Stimulated activated naive CD8-positive, alpha-beta T cell treated with anti-CD3 and anti-CD28 coated beads, Interleukin-15, Interleukin-2, amounts not matched to agents 100 ng/mL and 50 ng/mL, for 24 hours (primary cell): ENCODE data around the gene NXPH1.
"Not testable (repeated sequence)": the region's sequence is repeated elsewhere in the genome, so short reads cannot be mapped to it uniquely, and the experiment has no call there.

Experiments
- H3K27ac Mint-ChIP-seq: one replicate; pipeline ENCODE4 v1.8.0; 2021; ENCODE audit warnings: mild to moderate bottlenecking, mixed read lengths
- H3K27me3 Mint-ChIP-seq: one replicate; pipeline ENCODE4 v1.8.0; 2021; ENCODE audit warnings: mixed read lengths
- H3K36me3 Mint-ChIP-seq: one replicate; pipeline ENCODE4 v1.8.0; 2021; ENCODE audit warnings: low read depth, mixed read lengths
- H3K4me1 Mint-ChIP-seq: one replicate; pipeline ENCODE4 v1.8.0; 2021; ENCODE audit warnings: low read depth, mixed read lengths
- H3K4me3 Mint-ChIP-seq: one replicate; pipeline ENCODE4 v1.8.0; 2021; ENCODE audit warnings: mild to moderate bottlenecking, mixed read lengths
- H3K9me3 Mint-ChIP-seq: one replicate; pipeline ENCODE4 v1.8.0; 2021; ENCODE audit warnings: mixed read lengths

The NXPH1 gene

DNA sequence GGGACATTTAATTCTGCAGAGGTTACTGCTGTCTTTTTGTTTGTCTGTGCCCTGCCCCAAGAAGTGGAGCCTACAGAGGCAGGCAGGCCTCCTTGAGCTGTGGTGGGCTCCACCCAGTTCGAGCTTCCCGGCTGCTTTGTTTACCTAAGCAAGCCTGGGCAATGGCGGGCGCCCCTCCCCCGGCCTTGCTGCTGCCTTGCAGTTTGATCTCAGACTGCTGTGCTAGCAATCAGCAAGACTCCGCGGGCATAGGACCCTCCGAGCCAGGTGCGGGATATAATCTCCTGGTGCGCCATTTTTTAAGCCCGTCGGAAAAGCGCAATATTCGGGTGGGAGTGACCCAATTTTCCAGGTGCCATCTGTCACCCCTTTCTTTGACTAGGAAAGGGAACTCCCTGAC lies 298.3 kb downstream of the NXPH1 start:
- not testable (repeated sequence) for H3K36me3 Mint-ChIP-seq, H3K9me3 Mint-ChIP-seq, H3K27ac Mint-ChIP-seq, H3K4me1 Mint-ChIP-seq, H3K4me3 Mint-ChIP-seq, H3K27me3 Mint-ChIP-seq

DNA sequence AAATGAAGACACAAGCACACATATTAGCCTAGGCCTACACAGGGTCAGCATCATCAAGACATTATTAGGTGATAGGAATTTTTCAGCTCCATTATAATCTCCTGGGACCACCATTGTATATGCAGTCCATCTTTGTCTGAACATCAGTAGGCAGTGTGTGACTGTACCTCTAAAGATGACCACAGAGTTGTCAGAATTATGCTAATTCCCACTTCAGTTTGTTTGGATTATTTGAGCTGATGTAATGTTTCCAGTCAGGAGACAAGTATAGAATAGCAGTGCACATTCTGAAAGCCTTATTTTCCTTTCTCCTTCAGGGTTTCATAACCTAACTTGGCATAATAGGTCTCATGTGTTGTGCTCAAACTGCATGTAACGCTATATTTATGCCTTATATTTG lies 306.4 kb downstream of the NXPH1 start:
- H3K4me1 Mint-ChIP-seq: no peaks in the 10 kb centered on the region
- peaks cover 18% of the 10 kb centered on the region for H3K9me3 Mint-ChIP-seq
- H3K27ac Mint-ChIP-seq: no peak overlapping the region
- H3K27me3 Mint-ChIP-seq: no peaks in the 10 kb centered on the region
- no peaks in the 10 kb centered on the region for H3K36me3 Mint-ChIP-seq
- H3K4me3 Mint-ChIP-seq: no peak overlapping the region

DNA sequence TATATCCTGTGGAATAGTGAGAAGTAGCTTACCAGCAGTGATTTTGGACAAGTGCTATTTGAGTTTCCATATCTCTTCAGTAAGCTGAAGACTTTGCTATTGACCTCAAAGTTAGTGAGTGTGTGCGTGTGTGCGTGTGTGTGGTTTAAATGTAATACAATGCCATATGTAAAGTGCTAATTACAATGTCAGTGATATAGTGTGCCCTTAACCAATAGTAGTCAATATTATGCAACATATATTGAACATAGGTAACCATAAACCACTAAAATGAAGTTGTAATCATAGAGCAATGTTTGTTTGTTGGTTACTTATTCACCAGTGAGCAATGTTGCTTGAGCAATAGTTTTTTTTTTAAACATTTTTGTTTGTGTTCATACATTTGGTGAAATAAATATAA lies 309.4 kb downstream of the NXPH1 start:
- Mint-ChIP-seq H3K9me3 (peaks cover 4% of the 10 kb centered on the region), H3K4me3 (no peak overlapping the region), H3K27me3 (no peaks in the 10 kb centered on the region), H3K4me1 (no peaks in the 10 kb centered on the region), H3K36me3 (no peaks in the 10 kb centered on the region), H3K27ac (no peak overlapping the region)

DNA sequence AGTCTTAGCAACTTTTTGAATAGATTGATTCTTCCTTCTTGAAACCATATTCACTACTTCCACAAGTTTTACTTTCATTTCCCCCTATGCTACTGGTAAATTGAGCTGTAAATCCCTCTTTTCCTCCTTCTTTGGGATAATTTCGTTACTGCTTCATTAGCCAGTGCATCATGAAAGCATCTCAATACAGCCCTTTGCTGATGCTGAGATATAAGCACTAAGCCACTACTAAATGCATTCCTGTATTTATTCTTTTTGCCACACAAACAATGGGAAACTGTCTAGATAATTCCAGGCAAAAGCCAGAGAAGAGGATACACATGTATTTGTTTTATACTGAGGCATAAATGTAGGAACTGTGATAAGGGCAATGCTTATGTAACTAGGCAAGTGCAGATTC lies 313.9 kb downstream of the NXPH1 start:
- Mint-ChIP-seq H3K27ac (no peak overlapping the region), H3K9me3 (peaks cover 3% of the 10 kb centered on the region), H3K4me1 (no peaks in the 10 kb centered on the region), H3K27me3 (no peaks in the 10 kb centered on the region), H3K4me3 (no peak overlapping the region), H3K36me3 (no peaks in the 10 kb centered on the region)

DNA sequence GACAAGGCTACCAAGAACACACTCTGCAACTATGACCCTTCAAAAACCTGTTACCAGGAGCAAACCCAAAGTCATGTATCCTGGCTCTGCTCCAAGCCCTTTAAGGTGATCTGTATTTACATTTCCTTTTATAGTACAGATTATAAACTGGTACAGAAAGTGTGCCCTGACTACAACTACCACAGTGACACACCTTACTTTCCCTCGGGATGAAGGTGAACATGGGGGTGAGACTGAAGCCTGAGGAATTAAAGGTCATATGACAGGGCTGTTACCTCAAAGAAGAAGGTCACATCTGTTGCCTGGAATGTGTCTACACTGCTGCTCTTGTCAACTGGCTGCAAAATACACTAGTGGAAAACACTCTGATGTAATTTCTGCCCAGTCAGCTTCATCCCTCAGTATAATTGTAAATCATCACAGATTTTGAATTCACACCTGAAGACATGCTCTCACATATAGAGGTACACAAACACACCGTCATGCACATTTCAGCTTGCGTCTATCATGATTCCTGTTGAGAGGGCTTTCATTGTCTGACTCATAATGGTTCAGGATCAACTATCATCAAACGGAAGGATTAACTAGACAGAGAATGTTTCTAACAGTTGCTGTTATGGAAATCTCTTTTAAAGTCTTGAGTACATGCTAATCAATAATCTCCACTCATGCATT lies 318.3 kb downstream of the NXPH1 start:
- Mint-ChIP-seq H3K27ac (no peak overlapping the region), H3K4me3 (no peak overlapping the region)

DNA sequence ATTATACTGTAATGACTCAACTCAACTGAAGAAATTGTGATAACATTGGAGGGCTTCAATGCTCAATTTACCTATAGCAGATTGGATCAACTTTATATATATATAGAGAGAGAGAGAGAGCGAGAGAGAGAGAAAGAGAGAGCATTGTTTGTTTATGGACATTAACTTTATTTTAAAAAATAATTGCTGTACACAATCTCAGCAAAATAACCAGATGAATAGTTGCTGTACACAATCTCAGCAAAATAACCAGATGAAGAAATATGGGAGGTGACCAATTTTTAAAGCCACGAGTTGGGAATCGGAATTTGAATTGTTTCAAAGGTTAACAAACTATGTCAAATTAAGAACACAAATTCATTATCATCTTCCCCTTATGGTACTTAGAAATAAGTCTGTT lies 319.9 kb downstream of the NXPH1 start:
- Mint-ChIP-seq H3K36me3 (no peaks in the 10 kb centered on the region), H3K27me3 (no peaks in the 10 kb centered on the region), H3K9me3 (no peaks in the 10 kb centered on the region), H3K27ac (no peak overlapping the region), H3K4me3 (no peak overlapping the region), H3K4me1 (no peaks in the 10 kb centered on the region)

More for the DNA sequence above, 318.3 kb downstream of the NXPH1 start:
- Mint-ChIP-seq H3K4me1 (no peaks in the 10 kb centered on the region), H3K9me3 (no peaks in the 10 kb centered on the region), H3K36me3 (no peaks in the 10 kb centered on the region), H3K27me3 (no peaks in the 10 kb centered on the region)

DNA sequence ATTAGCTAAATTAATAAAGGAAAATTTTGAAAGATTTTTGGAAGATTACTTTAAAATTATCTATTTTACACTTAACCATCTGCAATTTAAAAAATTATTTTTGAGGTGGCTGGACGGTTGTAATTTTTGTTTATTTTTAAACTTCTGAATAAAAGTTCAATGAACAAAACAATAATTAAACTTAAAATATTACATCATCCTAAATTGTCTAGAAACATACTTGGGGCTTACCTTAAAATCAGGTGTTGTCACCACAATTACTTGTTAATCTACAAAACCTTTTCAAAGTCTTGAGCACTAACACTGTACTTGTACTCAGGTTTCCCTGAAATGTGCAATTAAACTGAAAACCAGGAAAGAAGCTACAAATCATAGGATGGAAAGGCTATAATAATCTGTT lies 328.3 kb downstream of the NXPH1 start:
- Mint-ChIP-seq H3K27me3 (no peaks in the 10 kb centered on the region), H3K4me1 (no peaks in the 10 kb centered on the region), H3K36me3 (no peaks in the 10 kb centered on the region), H3K9me3 (peaks cover 4% of the 10 kb centered on the region), H3K4me3 (no peak overlapping the region), H3K27ac (no peak overlapping the region)

DNA sequence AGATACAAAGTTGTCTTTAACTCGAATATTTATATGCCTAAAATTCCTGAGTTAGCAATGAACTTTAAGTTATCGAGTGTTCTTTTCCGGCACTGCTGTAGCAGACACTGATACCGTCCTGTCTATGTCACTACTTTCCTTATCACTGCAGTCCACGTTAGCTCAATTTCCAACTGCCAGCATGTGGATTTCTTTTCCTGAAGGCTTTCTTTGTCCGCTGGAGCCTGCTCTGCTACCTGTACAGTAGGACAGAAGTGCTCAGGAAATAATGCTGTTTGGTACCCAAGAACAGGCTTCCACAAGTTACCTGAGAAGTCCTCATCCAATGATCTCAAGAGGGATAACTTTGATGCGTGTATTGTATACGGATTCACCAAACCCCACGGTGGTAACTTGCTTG lies 329.4 kb downstream of the NXPH1 start:
- Mint-ChIP-seq H3K27ac (no peak overlapping the region), H3K4me1 (no peaks in the 10 kb centered on the region), H3K4me3 (no peak overlapping the region), H3K36me3 (no peaks in the 10 kb centered on the region), H3K27me3 (no peaks in the 10 kb centered on the region), H3K9me3 (peaks cover 4% of the 10 kb centered on the region)

DNA sequence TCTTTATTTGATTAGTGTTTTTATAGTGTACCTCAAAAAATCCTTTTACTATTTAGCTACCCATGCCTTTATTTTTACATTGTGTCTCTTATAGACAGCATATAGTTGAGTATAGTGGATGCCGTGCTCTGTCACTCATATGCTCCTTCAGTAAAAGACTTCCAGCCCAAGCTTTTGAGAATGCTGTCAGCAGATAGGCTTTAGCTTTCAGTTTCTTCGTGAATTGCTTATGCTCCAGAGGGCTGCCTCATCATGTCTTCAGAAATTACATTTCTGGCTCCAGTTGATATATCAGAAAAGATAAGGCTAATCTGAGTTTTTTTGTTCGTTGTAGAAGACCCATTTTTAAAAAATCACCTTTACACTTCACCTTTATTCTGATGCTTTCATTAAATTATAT lies 332.0 kb downstream of the NXPH1 start:
- H3K36me3 Mint-ChIP-seq: no peaks in the 10 kb centered on the region
- H3K4me3 Mint-ChIP-seq: no peak overlapping the region
- no peaks in the 10 kb centered on the region for H3K27me3 Mint-ChIP-seq
- no peaks in the 10 kb centered on the region for H3K4me1 Mint-ChIP-seq
- H3K9me3 Mint-ChIP-seq: no peaks in the 10 kb centered on the region
- H3K27ac Mint-ChIP-seq: no peak overlapping the region

DNA sequence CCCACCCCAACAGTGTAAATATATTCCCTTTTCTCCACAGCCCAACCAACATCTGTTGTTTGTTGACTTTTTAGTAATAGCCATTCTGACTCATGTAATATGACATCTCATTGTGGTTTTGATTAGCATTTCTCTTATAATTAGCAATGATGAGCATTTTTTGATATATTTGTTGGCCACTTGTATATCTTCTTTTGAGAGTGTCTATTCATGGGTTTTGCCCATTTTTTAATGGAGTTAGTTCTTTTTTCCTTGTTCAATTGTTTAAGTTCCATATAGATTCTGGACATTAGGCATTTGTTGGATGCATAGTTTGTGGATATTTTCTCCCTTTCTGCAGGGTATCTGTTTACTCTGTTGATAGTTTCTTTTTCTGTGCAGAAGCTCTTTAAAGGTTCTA lies 340.1 kb downstream of the NXPH1 start:
- Mint-ChIP-seq H3K27me3 (no peaks in the 10 kb centered on the region), H3K4me3 (no peak overlapping the region), H3K4me1 (no peaks in the 10 kb centered on the region)

DNA sequence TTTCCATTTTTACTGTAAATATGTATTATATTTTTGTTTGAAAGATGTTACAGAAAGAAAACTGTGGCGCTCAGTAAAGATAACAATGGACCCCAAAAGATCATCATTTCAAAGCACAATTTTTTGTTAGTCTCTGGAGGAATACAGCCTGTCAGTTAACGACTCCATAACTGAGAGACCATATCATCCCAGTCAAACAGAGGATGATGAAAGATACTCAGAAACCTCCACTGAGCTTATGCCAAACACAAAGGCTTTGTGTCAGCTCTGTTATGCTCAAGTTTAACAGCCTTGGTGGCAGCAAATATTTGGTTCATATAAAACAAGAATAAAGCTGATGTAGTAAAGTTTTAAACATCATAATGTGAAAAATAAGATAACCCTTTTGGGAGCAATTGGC lies 345.1 kb downstream of the NXPH1 start:
- H3K36me3 Mint-ChIP-seq: no peaks in the 10 kb centered on the region
- no peak overlapping the region for H3K4me3 Mint-ChIP-seq
- no peaks in the 10 kb centered on the region for H3K27me3 Mint-ChIP-seq
- H3K9me3 Mint-ChIP-seq: no peaks in the 10 kb centered on the region
- no peak overlapping the region for H3K27ac Mint-ChIP-seq
- H3K4me1 Mint-ChIP-seq: no peaks in the 10 kb centered on the region

More for the DNA sequence above, 340.1 kb downstream of the NXPH1 start:
- Mint-ChIP-seq H3K27ac (no peak overlapping the region), H3K36me3 (no peaks in the 10 kb centered on the region), H3K9me3 (no peaks in the 10 kb centered on the region)

DNA sequence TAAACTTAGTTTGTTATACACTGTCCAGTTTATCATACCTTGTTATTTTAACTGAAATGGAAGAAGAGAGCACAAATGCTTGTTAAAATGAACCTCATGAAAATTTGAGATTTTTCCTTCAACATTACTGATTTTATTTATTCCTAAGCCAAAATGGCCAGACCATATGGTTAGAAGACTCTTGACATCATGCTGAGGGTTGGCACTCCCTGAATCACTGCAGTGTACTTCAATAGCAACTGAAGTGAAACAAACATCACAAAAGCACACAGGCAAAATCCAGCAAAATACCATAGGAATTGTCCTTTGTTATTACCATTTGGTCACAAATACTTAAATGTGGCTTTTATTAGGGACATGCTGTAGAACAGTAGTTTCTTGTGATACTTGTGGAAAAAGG lies 347.8 kb downstream of the NXPH1 start:
- no peaks in the 10 kb centered on the region for H3K9me3 Mint-ChIP-seq
- no peak overlapping the region for H3K4me3 Mint-ChIP-seq
- H3K27me3 Mint-ChIP-seq: no peaks in the 10 kb centered on the region
- H3K27ac Mint-ChIP-seq: no peak overlapping the region
- H3K36me3 Mint-ChIP-seq: no peaks in the 10 kb centered on the region
- H3K4me1 Mint-ChIP-seq: no peaks in the 10 kb centered on the region

DNA sequence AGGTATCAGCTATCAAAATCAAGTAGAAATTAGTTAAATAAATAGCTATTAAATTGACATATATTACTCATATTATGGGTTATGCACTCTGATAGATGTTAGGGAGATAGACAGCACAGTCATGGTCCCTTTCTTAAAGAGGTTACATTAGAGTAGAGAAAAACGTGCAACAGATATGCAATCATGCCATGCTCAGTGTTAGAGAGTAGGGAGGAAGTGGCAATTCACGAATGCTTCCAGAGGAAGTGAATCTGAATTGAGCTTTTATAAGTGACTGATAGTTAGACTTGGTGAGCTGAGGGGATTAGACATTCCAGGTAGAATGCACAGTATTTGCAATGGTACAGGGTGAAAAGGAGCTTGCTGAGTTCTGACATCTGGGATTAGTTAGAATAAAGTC lies 349.8 kb downstream of the NXPH1 start:
- Mint-ChIP-seq H3K27ac (no peak overlapping the region), H3K4me3 (no peak overlapping the region), H3K36me3 (no peaks in the 10 kb centered on the region), H3K4me1 (no peaks in the 10 kb centered on the region), H3K9me3 (no peaks in the 10 kb centered on the region), H3K27me3 (no peaks in the 10 kb centered on the region)

DNA sequence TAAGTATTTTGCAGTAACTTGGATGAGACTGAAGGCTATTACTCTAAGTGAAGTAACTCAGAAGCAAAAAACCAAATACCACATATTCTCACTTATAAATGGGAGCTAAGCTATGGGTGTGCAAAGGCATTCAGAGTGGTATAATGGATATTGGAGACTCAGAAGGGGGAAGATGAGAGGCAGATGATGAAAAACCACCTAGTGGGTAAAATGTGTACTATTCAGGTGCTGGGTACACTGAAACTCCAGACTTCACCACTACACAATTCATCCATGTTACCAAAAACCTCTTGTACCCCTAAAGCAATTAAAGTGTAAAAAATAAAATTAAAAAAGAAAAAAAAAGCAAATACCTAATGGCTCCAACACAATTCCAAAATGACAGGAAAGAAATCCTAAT lies 351.7 kb downstream of the NXPH1 start:
- Mint-ChIP-seq H3K9me3 (no peaks in the 10 kb centered on the region), H3K4me1 (no peaks in the 10 kb centered on the region), H3K27me3 (no peaks in the 10 kb centered on the region), H3K4me3 (no peak overlapping the region), H3K27ac (no peak overlapping the region), H3K36me3 (no peaks in the 10 kb centered on the region)

DNA sequence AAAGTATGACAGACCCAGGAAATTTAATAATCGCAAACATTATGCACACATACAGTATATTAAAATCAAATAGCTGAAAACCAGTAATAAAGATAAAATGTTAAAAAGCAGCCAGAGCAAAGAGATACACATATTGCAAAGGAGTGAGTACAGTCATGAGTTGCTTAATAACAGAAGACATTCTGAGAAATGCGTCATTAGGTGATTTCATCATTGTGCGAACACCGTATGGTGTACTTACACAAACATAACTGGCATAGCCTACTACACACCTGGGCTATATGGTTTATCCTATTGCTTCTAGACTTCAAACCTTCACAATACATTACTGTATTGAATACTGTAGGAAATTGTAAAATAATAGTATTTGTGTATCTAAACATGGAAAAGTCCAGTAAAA lies 367.6 kb downstream of the NXPH1 start:
- Mint-ChIP-seq H3K9me3 (peaks cover 13% of the 10 kb centered on the region), H3K4me1 (no peaks in the 10 kb centered on the region), H3K36me3 (no peaks in the 10 kb centered on the region), H3K4me3 (no peak overlapping the region), H3K27ac (no peak overlapping the region), H3K27me3 (no peaks in the 10 kb centered on the region)
